Measurements from ENCODE around the gene OSBPL6.

Gene OSBPL6

DNA sequence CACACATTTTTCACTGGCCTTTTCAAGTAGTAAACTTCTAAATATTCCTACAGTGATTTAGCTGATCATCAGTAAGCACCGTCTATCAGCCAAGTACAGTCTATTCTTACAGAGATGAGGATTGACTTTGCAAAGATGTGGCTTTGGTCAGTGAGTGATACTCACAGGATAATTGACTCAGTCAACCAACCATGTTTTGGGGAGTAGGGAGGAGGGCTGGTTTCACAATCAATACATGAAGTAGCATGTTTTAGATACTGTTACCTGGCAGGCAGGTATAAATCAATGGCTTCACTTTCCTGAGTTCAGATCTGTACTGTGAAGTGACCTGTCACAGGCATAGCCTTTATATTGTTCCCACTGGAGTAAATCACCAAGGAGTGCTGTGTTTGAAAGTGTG is 27.2 kb downstream of the OSBPL6 start:
- no peak overlapping the region for H3K4me3 ChIP-seq (ENCODE audit: low read depth, low read length)
- TF ChIP-seq, protein P1, sequence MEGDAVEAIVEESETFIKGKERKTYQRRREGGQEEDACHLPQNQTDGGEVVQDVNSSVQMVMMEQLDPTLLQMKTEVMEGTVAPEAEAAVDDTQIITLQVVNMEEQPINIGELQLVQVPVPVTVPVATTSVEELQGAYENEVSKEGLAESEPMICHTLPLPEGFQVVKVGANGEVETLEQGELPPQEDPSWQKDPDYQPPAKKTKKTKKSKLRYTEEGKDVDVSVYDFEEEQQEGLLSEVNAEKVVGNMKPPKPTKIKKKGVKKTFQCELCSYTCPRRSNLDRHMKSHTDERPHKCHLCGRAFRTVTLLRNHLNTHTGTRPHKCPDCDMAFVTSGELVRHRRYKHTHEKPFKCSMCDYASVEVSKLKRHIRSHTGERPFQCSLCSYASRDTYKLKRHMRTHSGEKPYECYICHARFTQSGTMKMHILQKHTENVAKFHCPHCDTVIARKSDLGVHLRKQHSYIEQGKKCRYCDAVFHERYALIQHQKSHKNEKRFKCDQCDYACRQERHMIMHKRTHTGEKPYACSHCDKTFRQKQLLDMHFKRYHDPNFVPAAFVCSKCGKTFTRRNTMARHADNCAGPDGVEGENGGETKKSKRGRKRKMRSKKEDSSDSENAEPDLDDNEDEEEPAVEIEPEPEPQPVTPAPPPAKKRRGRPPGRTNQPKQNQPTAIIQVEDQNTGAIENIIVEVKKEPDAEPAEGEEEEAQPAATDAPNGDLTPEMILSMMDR (IDR thresholded peaks at IDR 0.05; ENCODE audit: borderline replicate concordance, insufficient read depth, low read depth, low read length): no peak

DNA sequence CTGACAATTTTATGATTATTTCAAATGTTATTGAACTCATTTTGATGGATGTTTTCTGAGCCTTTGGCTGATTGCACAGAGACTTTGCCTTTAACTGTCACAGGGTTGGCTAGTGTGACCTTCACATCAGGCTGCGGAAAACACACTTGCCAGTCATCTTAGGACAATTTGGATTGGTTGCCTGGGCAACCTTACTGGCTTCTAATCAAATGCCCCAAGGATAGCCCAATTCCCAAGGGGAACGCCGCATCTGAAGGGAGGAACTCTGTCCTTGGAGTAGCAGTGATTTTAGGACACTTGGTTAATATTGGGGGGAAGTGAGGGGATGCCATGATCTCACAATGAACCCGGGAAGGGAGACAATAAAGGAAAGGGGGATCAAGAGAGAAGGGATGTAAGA is 29.5 kb downstream of the OSBPL6 start:
- no peak overlapping the region for H3K4me3 ChIP-seq (ENCODE audit: low read depth, low read length)
- TF ChIP-seq, protein P1 (IDR thresholded peaks at IDR 0.05; ENCODE audit: borderline replicate concordance, insufficient read depth, low read depth, low read length): no peak

DNA sequence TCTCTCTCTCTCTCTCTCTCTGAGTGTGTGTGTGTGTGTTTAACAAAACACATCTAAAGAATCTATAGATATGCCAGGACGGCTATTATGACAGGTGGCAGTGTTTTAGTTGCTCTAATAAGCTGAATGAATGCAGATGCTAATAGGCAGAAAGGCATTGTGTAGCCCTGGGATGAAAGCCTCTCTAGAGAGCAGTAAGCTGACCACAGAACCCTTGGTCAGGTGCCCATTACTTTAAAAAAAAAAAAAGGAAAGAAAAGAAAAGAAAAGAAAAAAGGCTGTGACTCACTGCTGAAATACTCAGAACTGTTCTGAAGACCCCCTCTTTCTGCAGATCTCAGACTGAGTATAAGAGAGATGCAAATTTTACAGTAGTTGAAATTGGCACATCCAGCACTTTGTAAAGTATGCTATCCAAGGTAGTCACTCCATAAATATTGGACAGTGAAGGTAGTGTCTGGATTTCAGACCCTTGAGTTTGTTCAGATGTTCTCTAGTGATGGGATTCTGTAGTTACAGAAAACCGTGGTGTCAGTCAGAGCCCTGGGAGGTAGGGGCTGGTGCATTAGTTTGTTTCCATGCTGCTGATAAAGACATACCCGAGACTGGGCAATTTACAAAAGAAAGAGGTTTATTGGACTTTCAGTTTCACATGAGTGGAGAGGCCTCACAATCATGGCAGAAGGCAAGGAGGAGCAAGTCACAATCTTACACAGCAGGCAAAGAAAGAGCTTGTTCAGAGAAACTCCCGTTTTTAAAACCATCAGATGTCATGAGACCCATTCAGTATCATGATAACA is 30.9 kb downstream of the OSBPL6 start:
- TF ChIP-seq, protein P1 (IDR thresholded peaks at IDR 0.05; ENCODE audit: borderline replicate concordance, insufficient read depth, low read depth, low read length): no peak
- H3K4me3 ChIP-seq (ENCODE audit: low read depth, low read length): no peak overlapping the region

DNA sequence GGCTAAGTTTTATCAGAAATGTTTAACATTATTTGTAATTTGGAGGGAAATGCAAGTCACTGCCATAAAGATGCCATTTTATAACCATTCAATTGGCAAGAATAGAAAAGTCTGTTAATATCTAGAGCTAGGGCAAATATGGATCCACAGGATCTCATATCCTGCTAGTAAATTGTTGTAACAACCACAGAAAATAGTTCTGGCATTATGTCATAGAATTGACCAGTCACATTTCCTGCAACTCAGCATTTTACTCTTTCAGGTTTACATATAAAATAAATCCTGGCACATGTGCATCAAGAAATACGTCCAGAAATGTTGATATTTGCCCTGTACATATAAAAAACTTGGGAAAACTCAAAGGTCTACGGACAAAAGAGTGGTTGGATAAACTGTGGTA is 32.9 kb downstream of the OSBPL6 start:
- no peak overlapping the region for H3K4me3 ChIP-seq (ENCODE audit: low read depth, low read length)
- TF ChIP-seq, protein P1 (IDR thresholded peaks at IDR 0.05; ENCODE audit: borderline replicate concordance, insufficient read depth, low read depth, low read length): no peak

DNA sequence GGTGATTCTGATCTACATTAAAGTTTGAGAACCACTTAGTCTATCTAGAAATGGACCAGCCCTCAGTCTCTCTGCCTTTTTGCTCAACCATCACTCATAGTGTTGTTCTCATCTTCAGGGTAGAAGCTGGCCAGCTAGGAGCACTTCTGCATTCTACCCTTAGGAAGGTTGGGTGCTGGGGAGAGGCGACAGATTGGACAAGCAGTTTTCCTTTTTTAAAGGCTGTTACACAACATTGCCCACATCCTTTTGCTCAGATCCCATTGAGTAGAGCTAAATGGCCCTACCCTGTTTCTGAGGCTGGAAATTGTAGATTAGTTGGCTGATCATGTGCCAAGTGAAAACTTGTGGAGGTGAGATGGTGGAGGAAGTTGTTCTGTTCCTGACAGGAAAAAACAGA is 35.6 kb downstream of the OSBPL6 start:
- no peak overlapping the region for H3K4me3 ChIP-seq (ENCODE audit: low read depth, low read length)

DNA sequence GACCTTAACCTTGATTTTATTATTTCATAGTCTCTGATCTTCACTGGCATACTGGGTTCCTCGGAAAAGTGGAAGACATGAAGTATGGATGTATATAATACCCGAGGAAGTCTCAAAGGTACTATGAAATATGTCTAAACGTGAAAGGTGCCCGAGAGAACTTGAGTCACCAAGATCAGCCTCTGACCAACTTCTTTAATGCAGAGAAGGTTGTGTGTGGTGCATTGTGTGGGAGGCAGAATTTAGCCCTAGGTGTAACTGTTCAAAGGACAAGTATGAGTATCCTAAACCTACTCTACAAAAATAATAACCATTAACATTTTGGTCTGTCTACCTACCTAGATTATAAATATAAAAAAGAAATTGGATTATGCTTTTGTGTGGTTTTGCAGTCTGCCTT is 36.1 kb downstream of the OSBPL6 start:
- TF ChIP-seq, protein P1 (IDR thresholded peaks at IDR 0.05; ENCODE audit: borderline replicate concordance, insufficient read depth, low read depth, low read length): no peak
- no peak overlapping the region for H3K4me3 ChIP-seq (ENCODE audit: low read depth, low read length)

More for the DNA sequence above, 35.6 kb downstream of the OSBPL6 start:
- TF ChIP-seq, protein P1 (IDR thresholded peaks at IDR 0.05; ENCODE audit: borderline replicate concordance, insufficient read depth, low read depth, low read length): no peak

DNA sequence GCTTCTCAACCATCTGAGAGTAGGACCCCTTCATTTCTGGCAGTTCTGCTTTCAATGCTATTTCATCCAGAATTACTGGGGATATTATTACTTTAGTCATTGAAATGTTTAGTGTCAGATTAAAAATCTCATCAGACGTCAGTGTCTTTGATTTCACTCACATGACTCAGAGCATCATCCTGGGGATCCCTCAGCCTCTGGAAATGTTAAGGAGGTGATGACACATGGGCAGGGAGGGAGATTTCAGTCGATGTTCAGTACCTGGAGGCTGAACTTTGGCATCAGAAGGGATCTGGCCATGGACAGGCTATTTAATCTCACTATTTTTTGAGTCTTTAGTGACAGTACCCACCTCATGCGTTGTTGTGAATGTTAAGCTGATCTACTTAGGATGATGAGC is 39.1 kb downstream of the OSBPL6 start:
- TF ChIP-seq, protein P1 (IDR thresholded peaks at IDR 0.05; ENCODE audit: borderline replicate concordance, insufficient read depth, low read depth, low read length): no peak
- no peak overlapping the region for H3K4me3 ChIP-seq (ENCODE audit: low read depth, low read length)
